ENCODE measurements around the gene RIMS4. TPM values are rescaled to one million over a fixed set of nuclear protein-coding genes. Genes with fewer than 3 reads are reported as not detected.

The RIMS4 gene
- total RNA-seq, 1 donor from 2014 or later: 3.2 TPM

DNA sequence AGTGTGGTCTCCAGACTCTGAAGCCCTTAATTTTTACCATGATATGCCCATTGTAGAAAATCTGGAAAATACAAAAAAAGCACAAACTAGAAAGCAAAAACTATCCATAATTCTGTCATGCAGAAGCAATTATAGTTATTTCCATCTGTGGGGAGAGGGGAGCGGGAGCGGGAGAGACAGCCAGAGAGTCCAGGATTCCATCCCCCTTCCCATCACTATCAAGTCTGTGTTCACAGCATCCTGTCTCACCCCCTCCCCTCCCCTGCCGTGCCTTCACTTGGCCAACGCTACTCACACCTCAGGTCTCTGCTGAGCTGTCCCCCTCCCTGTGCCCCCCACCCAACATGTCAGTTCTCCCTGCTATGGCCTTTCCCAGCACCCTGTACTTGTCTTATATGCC lies 14.5 kb downstream of the RIMS4 start:
- ATAC-seq (no peak), DNase-seq (no peak)
- no peak for TF ChIP-seq CTCF (IDR thresholded peaks at IDR 0.05)
- no peaks in the 10 kb centered on the region for H3K9me3 ChIP-seq
- H3K4me1 ChIP-seq: no peaks in the 10 kb centered on the region
- H3K27ac ChIP-seq: no peak overlapping the region
- H3K36me3 ChIP-seq: no peaks in the 10 kb centered on the region
- H3K4me3 ChIP-seq: no peak overlapping the region
- H3K27me3 ChIP-seq: peaks cover 6% of the 10 kb centered on the region
- intact Hi-C loops (cut with DNase I): no loop called here

GRCh38 chr20:44792796-44793195 lies 17.6 kb downstream of the RIMS4 start:
- no peak for TF ChIP-seq CTCF (IDR thresholded peaks at IDR 0.05)
- Histone ChIP-seq H3K27ac (no peak overlapping the region), H3K4me3 (no peak overlapping the region), H3K4me1 (no peaks in the 10 kb centered on the region), H3K36me3 (no peaks in the 10 kb centered on the region), H3K27me3 (peaks cover 6% of the 10 kb centered on the region), H3K9me3 (no peaks in the 10 kb centered on the region)
- no peak for ATAC-seq
- no peak for DNase-seq
- intact Hi-C loops (cut with DNase I): no loop called here

DNA sequence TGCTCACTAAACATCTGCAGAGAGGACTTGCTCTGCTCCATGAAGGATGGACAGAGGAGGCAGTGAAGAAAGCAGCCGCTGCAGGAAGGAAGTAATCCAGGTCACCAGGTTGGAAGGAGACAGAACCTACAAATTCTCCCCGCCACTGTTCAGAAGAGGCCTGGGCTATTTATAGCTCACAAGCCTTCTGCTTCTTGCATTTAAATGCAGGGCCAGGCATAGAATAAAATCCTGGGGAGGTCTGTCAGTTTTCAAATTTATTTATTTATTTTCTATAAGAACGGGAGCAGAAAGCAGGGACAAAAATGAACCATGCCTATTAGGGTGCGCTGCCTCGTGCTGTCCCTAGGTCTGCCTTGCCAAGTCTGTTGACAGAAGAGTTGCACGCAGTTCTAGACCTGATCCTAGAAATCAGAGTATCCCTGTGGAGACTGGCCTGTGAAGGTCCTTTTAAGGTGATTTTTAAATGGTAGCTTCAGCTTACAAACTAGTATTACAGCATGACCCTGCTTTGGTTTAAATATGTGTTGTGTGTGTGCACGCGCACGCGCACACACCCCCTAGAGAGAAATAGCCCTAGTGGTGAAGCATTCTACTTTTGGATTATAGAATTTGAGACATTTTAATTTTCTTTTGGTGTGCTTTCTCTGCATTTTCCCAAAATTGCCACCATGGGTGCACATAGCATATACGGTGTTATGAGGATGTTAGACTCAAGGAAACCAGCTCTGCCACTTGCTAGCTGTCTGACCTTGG lies 19.5 kb downstream of the RIMS4 start:
- TF ChIP-seq CTCF (IDR thresholded peaks at IDR 0.05): no peak
- ATAC-seq (no peak), DNase-seq (no peak)
- H3K36me3 ChIP-seq: no peaks in the 10 kb centered on the region
- peaks cover 6% of the 10 kb centered on the region for H3K27me3 ChIP-seq
- H3K4me1 ChIP-seq: no peaks in the 10 kb centered on the region
- no peak overlapping the region for H3K4me3 ChIP-seq
- H3K9me3 ChIP-seq: no peaks in the 10 kb centered on the region
- intact Hi-C loops (cut with DNase I): no loop called here
- H3K27ac ChIP-seq: no peak overlapping the region

DNA sequence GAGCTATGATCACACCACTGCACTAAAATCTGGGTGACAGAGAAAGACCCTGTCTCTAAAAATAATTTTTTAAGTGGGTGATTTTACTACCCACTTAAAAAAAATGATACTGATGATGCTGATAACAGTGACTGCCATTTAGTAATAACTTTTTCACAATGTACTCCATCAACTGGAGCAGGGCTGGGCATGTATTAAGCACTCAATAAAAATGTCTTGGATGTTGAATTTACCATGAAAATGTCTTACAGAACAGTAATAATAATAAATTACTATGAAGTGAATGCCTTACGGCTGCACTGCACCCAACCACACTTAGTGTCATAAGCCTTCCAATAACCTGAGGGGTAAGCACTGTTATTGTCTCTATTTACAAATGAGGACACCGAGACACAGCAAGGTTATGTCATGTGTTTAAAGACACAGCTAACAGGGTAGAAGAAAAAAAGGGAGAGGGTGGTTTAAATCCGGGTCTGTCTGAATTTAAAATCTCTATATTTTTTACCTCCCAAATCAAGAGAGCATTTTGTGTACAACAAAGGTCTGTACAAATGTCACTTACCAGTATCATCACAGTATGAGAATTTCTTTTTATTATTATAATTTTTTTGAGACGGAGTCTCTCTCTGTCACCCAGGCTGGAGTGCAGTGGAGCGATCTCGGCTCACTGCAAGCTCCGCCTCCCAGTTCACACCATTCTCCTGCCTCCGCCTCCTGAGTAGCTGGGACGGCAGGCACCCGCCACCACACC lies 21.5 kb downstream of the RIMS4 start:
- Histone ChIP-seq H3K27ac (no peak overlapping the region), H3K27me3 (no peaks in the 10 kb centered on the region), H3K4me1 (no peaks in the 10 kb centered on the region), H3K36me3 (no peaks in the 10 kb centered on the region), H3K4me3 (no peak overlapping the region), H3K9me3 (no peaks in the 10 kb centered on the region)
- intact Hi-C loops (cut with DNase I): no loop called here
- no peak for TF ChIP-seq CTCF (IDR thresholded peaks at IDR 0.05)
- ATAC-seq (no peak), DNase-seq (no peak)

DNA sequence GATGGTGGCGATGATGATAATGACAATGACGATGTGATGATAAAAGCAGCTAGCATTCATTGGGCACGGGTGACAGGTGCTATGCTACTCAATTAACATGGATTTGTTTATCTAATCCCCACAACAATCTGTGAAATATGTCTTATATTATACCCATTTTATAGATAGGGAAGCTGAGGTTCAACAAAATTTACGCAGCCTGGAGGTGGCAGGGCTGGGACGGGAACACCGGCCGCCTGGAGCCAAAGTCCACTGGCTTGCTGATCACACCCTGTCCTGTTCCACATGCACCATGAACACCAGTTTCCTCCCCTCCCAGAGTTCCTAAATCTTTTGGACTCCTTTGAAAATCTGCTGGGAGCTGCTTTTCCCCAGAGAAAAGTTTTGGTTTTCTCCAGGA lies 23.0 kb downstream of the RIMS4 start:
- Histone ChIP-seq H3K27me3 (no peaks in the 10 kb centered on the region), H3K4me3 (no peak overlapping the region), H3K4me1 (no peaks in the 10 kb centered on the region), H3K36me3 (no peaks in the 10 kb centered on the region), H3K27ac (no peak overlapping the region), H3K9me3 (no peaks in the 10 kb centered on the region)
- DNase-seq (no peak), ATAC-seq (no peak)
- intact Hi-C loops (cut with DNase I): no loop called here
- TF ChIP-seq CTCF (IDR thresholded peaks at IDR 0.05): no peak
